ENCODE data around the gene CTTNBP2NL. TPM values are rescaled to one million over a fixed set of nuclear protein-coding genes. Genes with fewer than 3 reads are reported as not detected.
"Not testable (repeated sequence)": the region's sequence is repeated elsewhere in the genome, so short reads cannot be mapped to it uniquely, and the experiment has no call there.

CTTNBP2NL gene
- total and polyA plus RNA-seq, 4 donors, result 1.7 to 4.4 (median 3.0) TPM

- DNase-seq (ENCODE audit: low spot score), result no peak
- TF ChIP-seq FOXA1 (IDR thresholded peaks at IDR 0.05), result no peak
- H3K4me1 ChIP-seq (ENCODE audit: control insufficient read depth in 4 of 4, insufficient read depth in 4 of 4, low read length in 3 of 4), result no peaks in the 10 kb centered on the region
- peaks cover 0 to 8% (median 4%) of the 10 kb centered on the region in 4 donors for H3K9me3 ChIP-seq (ENCODE audit: control insufficient read depth in 4 of 4, low read length in 3 of 4)
- no peaks in the 10 kb centered on the region for H3K36me3 ChIP-seq (ENCODE audit: control insufficient read depth in 4 of 4, insufficient read depth in 3 of 4, low read depth in 1 of 4, low read length in 3 of 4)
- no peak overlapping the region for H3K9ac ChIP-seq (ENCODE audit: low read depth in 1 of 2, low read length in 2 of 2)
- H3K4me3 ChIP-seq (ENCODE audit: low read depth in 1 of 3, low read length in 3 of 3), result no peak overlapping the region
- H3K27ac ChIP-seq (ENCODE audit: low read depth in 1 of 2, low read length in 2 of 2), result no peak overlapping the region
- H3K27me3 ChIP-seq (ENCODE audit: control insufficient read depth in 4 of 4, insufficient read depth in 4 of 4, low read length in 3 of 4), result no peaks in the 10 kb centered on the region
Observed at GRCh38 chr1:112477550-112477949, 81.5 kb downstream of the CTTNBP2NL start.

- no peaks in the 10 kb centered on the region for H3K36me3 ChIP-seq (ENCODE audit: control insufficient read depth in 4 of 4, insufficient read depth in 3 of 4, low read depth in 1 of 4, low read length in 3 of 4)
- no peaks in the 10 kb centered on the region for H3K4me1 ChIP-seq (ENCODE audit: control insufficient read depth in 4 of 4, insufficient read depth in 4 of 4, low read length in 3 of 4)
- H3K9me3 ChIP-seq (ENCODE audit: control insufficient read depth in 4 of 4, low read length in 3 of 4), result peaks cover 0 to 8% (median 4%) of the 10 kb centered on the region in 4 donors
- no peak overlapping the region for H3K27ac ChIP-seq (ENCODE audit: low read depth in 1 of 2, low read length in 2 of 2)
- DNase-seq (ENCODE audit: low spot score), result no peak
- no peaks in the 10 kb centered on the region for H3K27me3 ChIP-seq (ENCODE audit: control insufficient read depth in 4 of 4, insufficient read depth in 4 of 4, low read length in 3 of 4)
- WGBS, result 96% methylated on average over 1 of the region's 1 CpG
- no peak overlapping the region for H3K4me3 ChIP-seq (ENCODE audit: low read depth in 1 of 3, low read length in 3 of 3)
- H3K9ac ChIP-seq (ENCODE audit: low read depth in 1 of 2, low read length in 2 of 2), result no peak overlapping the region
- TF ChIP-seq ZBTB33 (IDR thresholded peaks at IDR 0.05) (no peak), FOXA2 (IDR thresholded peaks at IDR 0.05) (no peak), MAX (IDR thresholded peaks at IDR 0.05) (no peak), ATF3 (IDR thresholded peaks at IDR 0.05) (no peak), REST (IDR thresholded peaks at IDR 0.05) (no peak), FOXA1 (IDR thresholded peaks at IDR 0.05) (no peak), TAF1 (conservative IDR thresholded peaks at IDR 0.05) (no peak), HNF4A (conservative IDR thresholded peaks at IDR 0.05) (no peak), HNF4G (IDR thresholded peaks at IDR 0.05) (no peak), EGR1 (IDR thresholded peaks at IDR 0.05; ENCODE audit: low read depth in 2 of 2) (no peak), CTCF (IDR thresholded peaks at IDR 0.05; ENCODE audit: low read depth, low read length, missing input control) (no peak), RXRA (IDR thresholded peaks at IDR 0.05) (no peak), SP1 (IDR thresholded peaks at IDR 0.05) (no peak), YY1 (IDR thresholded peaks at IDR 0.05) (no peak), RAD21 (IDR thresholded peaks at IDR 0.05) (no peak), JUND (IDR thresholded peaks at IDR 0.05) (no peak)
Observed at GRCh38 chr1:112478314-112478713, 82.3 kb downstream of the CTTNBP2NL start.

GRCh38 chr1:112486063-112486462 is 90.0 kb downstream of the CTTNBP2NL start:
- not testable (repeated sequence) for DNase-seq (ENCODE audit: low spot score); H3K27ac ChIP-seq (ENCODE audit: low read depth in 1 of 2, low read length in 2 of 2); H3K9me3 ChIP-seq (ENCODE audit: control insufficient read depth in 4 of 4, low read length in 3 of 4); H3K9ac ChIP-seq (ENCODE audit: low read depth in 1 of 2, low read length in 2 of 2); H3K4me3 ChIP-seq (ENCODE audit: low read depth in 1 of 3, low read length in 3 of 3); H3K27me3 ChIP-seq (ENCODE audit: control insufficient read depth in 4 of 4, insufficient read depth in 4 of 4, low read length in 3 of 4); H3K36me3 ChIP-seq (ENCODE audit: control insufficient read depth in 4 of 4, insufficient read depth in 3 of 4, low read depth in 1 of 4, low read length in 3 of 4); H3K4me1 ChIP-seq (ENCODE audit: control insufficient read depth in 4 of 4, insufficient read depth in 4 of 4, low read length in 3 of 4)
- 100% methylated on average over 1 of the region's 1 CpG for WGBS

- DNase-seq (ENCODE audit: low spot score); H3K4me1 ChIP-seq (ENCODE audit: control insufficient read depth in 4 of 4, insufficient read depth in 4 of 4, low read length in 3 of 4); H3K36me3 ChIP-seq (ENCODE audit: control insufficient read depth in 4 of 4, insufficient read depth in 3 of 4, low read depth in 1 of 4, low read length in 3 of 4); H3K9me3 ChIP-seq (ENCODE audit: control insufficient read depth in 4 of 4, low read length in 3 of 4); H3K4me3 ChIP-seq (ENCODE audit: low read depth in 1 of 3, low read length in 3 of 3); H3K27ac ChIP-seq (ENCODE audit: low read depth in 1 of 2, low read length in 2 of 2); H3K9ac ChIP-seq (ENCODE audit: low read depth in 1 of 2, low read length in 2 of 2); H3K27me3 ChIP-seq (ENCODE audit: control insufficient read depth in 4 of 4, insufficient read depth in 4 of 4, low read length in 3 of 4): not testable (repeated sequence)
- WGBS, result 91% methylated on average over 6 of the region's 6 CpGs
Observed at GRCh38 chr1:112487686-112488085, 91.7 kb downstream of the CTTNBP2NL start.
